Sigmoid colon (tissue), 4 donors: ENCODE data around the gene UBE3B.

Source experiments
- EP300 ChIP-seq, 4 donors: sonication (generic); formaldehyde crosslinking; IDR thresholded peaks; one replicate each; pipeline ENCODE4 v1.6.1; 2017; ENCODE audit warnings: antibody characterized with exemption in 4 of 4
- POLR2A ChIP-seq, 2 donors: fragments of 450-650 bp; IDR thresholded peaks; one replicate each; pipeline ENCODE4 v1.6.1; 2016; ENCODE audit warnings: antibody characterized with exemption in 2 of 2, mild to moderate bottlenecking in 2 of 2, moderate library complexity in 2 of 2
- POLR2AphosphoS5 ChIP-seq, 4 donors: sonication (generic); formaldehyde crosslinking; IDR thresholded peaks; one replicate each; pipeline ENCODE4 v1.6.1; 2017; ENCODE audit warnings: antibody characterized with exemption in 4 of 4
- TF ChIP-seq, protein P1 (sequence below), 4 experiments: fragments of 450-650 bp in 3 of 4; fragments of 200-600 bp in 1 of 4; IDR thresholded peaks; one replicate each; pipeline ENCODE4 v1.5.1; 2016 to 2019; ENCODE audit warnings: antibody characterized with exemption in 4 of 4, mild to moderate bottlenecking in 3 of 4, moderate library complexity in 2 of 4

DNA sequence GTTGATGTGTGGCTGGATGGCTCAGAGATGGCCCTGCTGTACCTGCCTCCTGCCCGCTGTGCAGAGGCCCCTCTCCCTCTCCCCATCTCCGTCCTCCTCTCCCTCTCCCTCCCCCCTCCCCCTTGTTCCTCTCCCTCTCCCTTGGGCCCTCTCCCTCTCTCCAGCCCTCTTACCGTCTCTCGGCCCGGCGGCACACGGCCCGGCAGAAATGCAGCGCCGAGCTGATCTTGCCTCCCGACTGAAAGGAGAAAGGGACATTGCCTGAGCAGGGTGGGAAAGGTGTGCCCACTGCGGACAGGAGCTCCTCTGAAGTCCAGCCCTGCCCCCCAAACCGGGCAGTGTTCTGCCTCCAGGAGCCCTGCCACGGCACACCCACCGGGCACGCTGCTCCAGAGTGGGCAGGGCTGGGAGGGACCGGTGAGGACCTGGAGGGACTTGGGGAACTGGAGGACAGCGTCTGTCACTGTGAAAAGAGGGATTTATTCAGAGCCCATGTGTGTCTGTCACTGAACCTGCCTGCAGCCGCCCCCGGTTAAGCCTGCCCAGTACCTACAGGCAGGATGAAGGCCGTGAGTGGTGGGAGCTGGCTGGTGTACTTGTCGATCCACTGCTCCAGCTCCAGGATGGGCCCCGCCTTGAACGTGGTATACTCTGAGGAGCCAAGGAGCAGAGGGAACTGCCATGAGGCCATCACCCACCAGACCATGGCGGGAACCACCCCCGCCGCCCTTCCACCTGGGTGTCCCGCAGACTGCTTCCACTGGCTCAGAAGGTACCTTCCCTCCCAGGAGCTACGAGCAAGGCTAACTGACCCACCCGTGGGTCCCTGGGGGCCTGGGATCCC, 83.7 kb downstream of the UBE3B start:
- TF ChIP-seq POLR2A (IDR thresholded peaks at IDR 0.05) (no peak), POLR2AphosphoS5 (IDR thresholded peaks at IDR 0.05) (no peak), EP300 (IDR thresholded peaks at IDR 0.05) (no peak)
- TF ChIP-seq, protein P1, sequence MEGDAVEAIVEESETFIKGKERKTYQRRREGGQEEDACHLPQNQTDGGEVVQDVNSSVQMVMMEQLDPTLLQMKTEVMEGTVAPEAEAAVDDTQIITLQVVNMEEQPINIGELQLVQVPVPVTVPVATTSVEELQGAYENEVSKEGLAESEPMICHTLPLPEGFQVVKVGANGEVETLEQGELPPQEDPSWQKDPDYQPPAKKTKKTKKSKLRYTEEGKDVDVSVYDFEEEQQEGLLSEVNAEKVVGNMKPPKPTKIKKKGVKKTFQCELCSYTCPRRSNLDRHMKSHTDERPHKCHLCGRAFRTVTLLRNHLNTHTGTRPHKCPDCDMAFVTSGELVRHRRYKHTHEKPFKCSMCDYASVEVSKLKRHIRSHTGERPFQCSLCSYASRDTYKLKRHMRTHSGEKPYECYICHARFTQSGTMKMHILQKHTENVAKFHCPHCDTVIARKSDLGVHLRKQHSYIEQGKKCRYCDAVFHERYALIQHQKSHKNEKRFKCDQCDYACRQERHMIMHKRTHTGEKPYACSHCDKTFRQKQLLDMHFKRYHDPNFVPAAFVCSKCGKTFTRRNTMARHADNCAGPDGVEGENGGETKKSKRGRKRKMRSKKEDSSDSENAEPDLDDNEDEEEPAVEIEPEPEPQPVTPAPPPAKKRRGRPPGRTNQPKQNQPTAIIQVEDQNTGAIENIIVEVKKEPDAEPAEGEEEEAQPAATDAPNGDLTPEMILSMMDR (IDR thresholded peaks at IDR 0.05): no peak
